ENCODE data around the gene ST6GAL1. TPM values are rescaled to one million over a fixed set of nuclear protein-coding genes. Genes with fewer than 3 reads are reported as not detected.

The ST6GAL1 gene
- total RNA-seq, 1 experiment from 2014 or later: 3.3 TPM

- CTCF ChIA-PET: interaction anchor here (0.6 kb wide), 1 partner anchor 188 kb away, joined by 4 read pairs; no protein-coding TSS in a partner anchor
These were observed 46.8 kb downstream of the ST6GAL1 start for GRCh38 chr3:186976837-186977750.

GRCh38 chr3:186978712-186979111, 48.4 kb downstream of the ST6GAL1 start:
- ChIA-PET CTCF (no interaction called here), POLR2A (no interaction called here)
- Histone ChIP-seq H3K9me3 (ENCODE audit: control insufficient read depth, insufficient read depth, low read depth, low read length) (no peaks in the 10 kb centered on the region), H3K27ac (ENCODE audit: low read length) (no peak overlapping the region), H3K4me3 (ENCODE audit: low read depth in 2 of 2, low read length in 2 of 2) (no peak overlapping the region), H3K27me3 (ENCODE audit: control insufficient read depth, insufficient read depth, low read length) (no peaks in the 10 kb centered on the region), H3K36me3 (ENCODE audit: control insufficient read depth, insufficient read depth, low read length) (no peaks in the 10 kb centered on the region), H3K4me1 (ENCODE audit: control insufficient read depth, insufficient read depth, low read length) (no peaks in the 10 kb centered on the region)
- no peak for TF ChIP-seq SIN3A (IDR thresholded peaks at IDR 0.05; ENCODE audit: borderline replicate concordance, insufficient read depth, low read depth, low read length)
- TF ChIP-seq CTCF (IDR thresholded peaks at IDR 0.05): no peak
- TF ChIP-seq REST (IDR thresholded peaks at IDR 0.05; ENCODE audit: insufficient read depth in 1 of 2, low read depth in 2 of 2, low read length in 1 of 2): no peak
- no peak for TF ChIP-seq POLR2AphosphoS5 (IDR thresholded peaks at IDR 0.05; ENCODE audit: low read depth, low read length)
- TF ChIP-seq TCF7L2 (IDR thresholded peaks at IDR 0.05; ENCODE audit: low read depth, low read length): no peak
- in situ Hi-C loops (cut with HindIII; ENCODE audit: low pct_unique_long_range_greater_than_20kb, low sequenced_read_pairs): no loop called here
- BruUV-seq (replicated peaks): no TSS peak
- ATAC-seq (no peak), DNase-seq (ENCODE audit: low read depth, low spot score) (no peak)
- intact Hi-C loops (cut with micrococcal nuclease; ENCODE audit: unreplicated experiment): no loop called here

More at GRCh38 chr3:186976837-186977750, 46.8 kb downstream of the ST6GAL1 start:
- no peak for ATAC-seq
- Histone ChIP-seq H3K4me1 (ENCODE audit: control insufficient read depth, insufficient read depth, low read length) (no peaks in the 10 kb centered on the region), H3K4me3 (ENCODE audit: low read depth in 2 of 2, low read length in 2 of 2) (no peak overlapping the region), H3K36me3 (ENCODE audit: control insufficient read depth, insufficient read depth, low read length) (no peaks in the 10 kb centered on the region), H3K27ac (ENCODE audit: low read length) (no peak overlapping the region), H3K9me3 (ENCODE audit: control insufficient read depth, insufficient read depth, low read depth, low read length) (no peaks in the 10 kb centered on the region), H3K27me3 (ENCODE audit: control insufficient read depth, insufficient read depth, low read length) (no peaks in the 10 kb centered on the region)
- in situ Hi-C loops (cut with HindIII; ENCODE audit: low pct_unique_long_range_greater_than_20kb, low sequenced_read_pairs) (no loop called here), intact Hi-C loops (cut with micrococcal nuclease; ENCODE audit: unreplicated experiment) (no loop called here)
- TF ChIP-seq CTCF (IDR thresholded peaks at IDR 0.05): no peak
- no peak for TF ChIP-seq REST (IDR thresholded peaks at IDR 0.05; ENCODE audit: insufficient read depth in 1 of 2, low read depth in 2 of 2, low read length in 1 of 2)
- no peak for TF ChIP-seq POLR2AphosphoS5 (IDR thresholded peaks at IDR 0.05; ENCODE audit: low read depth, low read length)
- TF ChIP-seq SIN3A (IDR thresholded peaks at IDR 0.05; ENCODE audit: borderline replicate concordance, insufficient read depth, low read depth, low read length): no peak
- TF ChIP-seq TCF7L2 (IDR thresholded peaks at IDR 0.05; ENCODE audit: low read depth, low read length): no peak
- no TSS peak for BruUV-seq (replicated peaks)
- POLR2A ChIA-PET: no interaction called here
- DNase-seq (ENCODE audit: low read depth, low spot score): no peak
